Measurements from ENCODE around the gene PNPLA8.
A peak's percentile ranks its signal among the peaks of the same experiment; 100 is the strongest.

PNPLA8 gene

DNA sequence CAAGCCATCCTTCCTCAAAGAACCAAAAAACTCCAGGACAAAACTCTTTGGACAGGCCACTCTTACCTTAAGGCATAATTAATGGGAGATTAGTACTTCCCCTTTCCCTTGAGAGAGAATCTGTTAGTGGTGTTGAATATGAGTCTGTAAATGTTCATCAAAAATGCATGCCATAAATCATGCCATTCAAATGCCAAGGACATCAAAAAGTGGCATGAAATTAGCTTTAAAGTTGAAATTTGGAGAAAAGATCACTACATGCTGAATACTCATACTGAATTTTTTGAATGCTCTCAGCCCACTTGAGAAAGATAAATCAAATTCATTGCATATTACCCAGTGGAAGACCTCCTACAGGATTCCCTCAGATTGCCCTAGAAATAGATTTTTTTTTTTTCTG, 76.4 kb downstream of the PNPLA8 start:
- TF ChIP-seq, protein P1, sequence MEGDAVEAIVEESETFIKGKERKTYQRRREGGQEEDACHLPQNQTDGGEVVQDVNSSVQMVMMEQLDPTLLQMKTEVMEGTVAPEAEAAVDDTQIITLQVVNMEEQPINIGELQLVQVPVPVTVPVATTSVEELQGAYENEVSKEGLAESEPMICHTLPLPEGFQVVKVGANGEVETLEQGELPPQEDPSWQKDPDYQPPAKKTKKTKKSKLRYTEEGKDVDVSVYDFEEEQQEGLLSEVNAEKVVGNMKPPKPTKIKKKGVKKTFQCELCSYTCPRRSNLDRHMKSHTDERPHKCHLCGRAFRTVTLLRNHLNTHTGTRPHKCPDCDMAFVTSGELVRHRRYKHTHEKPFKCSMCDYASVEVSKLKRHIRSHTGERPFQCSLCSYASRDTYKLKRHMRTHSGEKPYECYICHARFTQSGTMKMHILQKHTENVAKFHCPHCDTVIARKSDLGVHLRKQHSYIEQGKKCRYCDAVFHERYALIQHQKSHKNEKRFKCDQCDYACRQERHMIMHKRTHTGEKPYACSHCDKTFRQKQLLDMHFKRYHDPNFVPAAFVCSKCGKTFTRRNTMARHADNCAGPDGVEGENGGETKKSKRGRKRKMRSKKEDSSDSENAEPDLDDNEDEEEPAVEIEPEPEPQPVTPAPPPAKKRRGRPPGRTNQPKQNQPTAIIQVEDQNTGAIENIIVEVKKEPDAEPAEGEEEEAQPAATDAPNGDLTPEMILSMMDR (IDR thresholded peaks at IDR 0.05; ENCODE audit: low read depth, low read length) = no peak
- no peaks in the 10 kb centered on the region for H3K27me3 ChIP-seq
- H3K4me3 ChIP-seq (ENCODE audit: low read depth, low read length) = no peak overlapping the region
- no peaks in the 10 kb centered on the region for H3K9me3 ChIP-seq
- H3K4me1 ChIP-seq = peaks cover 22% of the 10 kb centered on the region
- H3K36me3 ChIP-seq = no peaks in the 10 kb centered on the region
- no peak for DNase-seq

DNA sequence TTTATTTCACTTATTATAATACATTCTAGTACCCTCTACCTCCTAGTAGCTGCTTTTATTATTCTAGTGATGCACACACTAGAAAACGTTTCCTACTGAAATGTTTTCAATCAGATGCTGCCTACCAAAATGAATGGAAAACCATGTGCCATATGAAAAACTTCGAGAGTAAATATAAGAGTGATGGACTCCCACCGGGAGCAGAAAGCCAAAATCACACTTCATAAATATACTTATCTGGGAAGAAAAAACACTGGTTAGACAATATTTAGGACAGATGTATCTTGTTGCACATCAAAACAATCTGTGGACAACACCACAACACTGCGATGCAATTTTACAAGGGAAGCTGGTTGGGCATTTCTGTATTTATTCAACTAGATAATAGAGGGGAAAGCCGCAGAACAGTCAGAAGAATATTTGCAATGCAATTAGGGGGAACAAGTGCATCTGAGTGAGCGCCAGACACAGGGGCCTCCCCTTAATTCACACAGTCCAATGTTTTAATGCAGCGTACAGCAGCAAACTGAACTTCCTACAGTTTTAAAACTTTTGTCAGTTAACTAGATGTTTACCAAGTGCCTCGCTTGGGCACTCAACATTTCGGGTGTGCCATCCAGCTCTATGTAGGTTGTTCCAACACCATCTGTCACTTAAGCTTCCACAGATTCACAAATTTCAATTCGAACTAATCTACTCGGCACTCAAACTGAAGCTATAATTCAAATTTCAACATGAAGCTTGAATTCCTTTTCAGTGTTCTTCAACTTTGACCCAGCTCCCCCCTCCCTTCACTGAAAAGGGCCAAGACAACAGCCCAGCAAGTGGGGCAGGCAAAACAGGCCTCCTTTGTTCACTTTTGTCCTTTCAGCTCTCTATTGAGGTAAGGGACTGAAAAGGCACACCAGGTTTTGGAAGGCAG, 77.1 kb downstream of the PNPLA8 start:
- H3K9me3 ChIP-seq = no peaks in the 10 kb centered on the region
- H3K36me3 ChIP-seq = no peaks in the 10 kb centered on the region
- TF ChIP-seq, protein P1 (IDR thresholded peaks at IDR 0.05; ENCODE audit: low read depth, low read length) = no peak
- no peak overlapping the region for H3K4me3 ChIP-seq (ENCODE audit: low read depth, low read length)
- no peaks in the 10 kb centered on the region for H3K27me3 ChIP-seq
- H3K4me1 ChIP-seq = peaks cover 25% of the 10 kb centered on the region
- no peak for DNase-seq

DNA sequence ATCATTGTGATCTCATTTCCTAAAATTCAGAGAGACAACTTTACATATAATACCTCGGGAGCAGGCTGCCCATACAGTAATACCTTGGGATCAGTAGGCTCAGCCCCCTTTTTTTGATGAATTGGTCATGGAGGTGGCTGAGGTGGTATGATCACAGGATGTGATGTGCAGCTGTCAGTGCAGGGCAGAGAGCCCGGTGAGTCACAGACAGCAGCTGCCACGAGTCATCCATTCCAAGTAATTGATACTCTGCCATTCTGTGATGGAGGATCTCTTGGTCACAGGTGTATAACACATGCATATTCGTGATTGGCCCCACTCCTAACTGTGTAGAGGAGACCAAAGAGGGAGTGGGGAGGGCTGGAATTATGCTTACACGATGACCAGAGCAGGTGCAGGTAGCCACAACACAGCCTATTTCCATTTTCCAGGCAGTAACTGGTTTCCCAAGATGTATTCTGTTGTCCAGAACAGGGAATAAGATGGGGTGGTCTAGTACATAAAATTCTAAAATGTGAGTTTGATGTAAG, 83.8 kb downstream of the PNPLA8 start:
- Histone ChIP-seq H3K4me3 (ENCODE audit: low read depth, low read length) (no peak overlapping the region), H3K27me3 (no peaks in the 10 kb centered on the region), H3K9me3 (no peaks in the 10 kb centered on the region), H3K4me1 (peaks cover 36% of the 10 kb centered on the region), H3K36me3 (peaks cover under 1% of the 10 kb centered on the region; the same call in 1 of the 2 replicates)
- TF ChIP-seq, protein P1 (IDR thresholded peaks at IDR 0.05; ENCODE audit: low read depth, low read length) = no peak
- DNase-seq = peak; percentile 69

DNA sequence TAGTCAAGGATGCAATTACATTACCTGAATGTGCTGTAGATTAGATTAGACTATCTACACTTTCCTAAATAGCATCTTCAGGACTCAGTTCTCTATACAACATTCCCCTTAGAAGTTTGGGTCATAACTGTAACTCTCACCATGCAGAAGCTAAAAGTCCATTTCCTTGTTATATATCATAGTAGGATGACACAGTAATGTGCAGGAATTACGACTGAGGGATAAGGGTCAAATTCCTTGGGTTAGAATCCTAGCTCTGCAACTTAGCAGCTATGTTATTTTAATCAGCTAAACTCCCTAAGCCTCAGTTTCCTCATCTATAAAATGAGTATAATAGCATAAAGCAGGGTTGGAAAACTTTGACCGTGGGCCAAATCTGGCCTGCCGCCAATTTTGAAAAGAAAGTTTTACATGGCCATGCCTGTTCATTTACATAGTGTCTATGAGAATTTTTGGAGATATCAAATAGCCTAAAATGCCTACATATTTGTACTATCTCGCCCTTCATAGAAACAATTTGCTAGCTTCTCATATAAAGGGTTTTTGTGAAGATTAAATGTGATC, 84.5 kb downstream of the PNPLA8 start:
- no peak for DNase-seq
- H3K4me1 ChIP-seq = peaks cover 36% of the 10 kb centered on the region

DNA sequence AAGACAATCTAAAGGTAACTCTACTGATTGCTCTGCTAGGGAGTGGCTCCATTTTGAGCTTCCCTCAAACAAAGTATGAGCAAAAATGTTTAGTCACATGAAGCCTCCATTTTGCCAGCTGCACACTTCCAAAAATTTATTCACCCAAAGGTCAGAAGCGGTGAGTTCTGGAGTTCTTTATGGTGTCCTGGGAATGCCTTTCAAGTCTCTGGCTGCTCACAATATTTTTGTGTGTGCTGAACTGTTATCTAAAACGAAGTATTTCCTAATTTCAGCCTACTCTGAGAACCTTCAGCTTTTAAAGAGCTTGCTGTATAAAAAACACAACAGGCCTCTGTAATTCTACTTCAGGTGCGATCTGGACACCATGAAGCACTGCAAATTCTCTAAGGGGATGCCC, 85.3 kb downstream of the PNPLA8 start:
- H3K4me3 ChIP-seq (ENCODE audit: low read depth, low read length) = no peak overlapping the region
- no peak for DNase-seq
- H3K27me3 ChIP-seq = no peaks in the 10 kb centered on the region
- peaks cover 34% of the 10 kb centered on the region for H3K4me1 ChIP-seq
- TF ChIP-seq, protein P1 (IDR thresholded peaks at IDR 0.05; ENCODE audit: low read depth, low read length) = no peak
- H3K9me3 ChIP-seq = no peaks in the 10 kb centered on the region; the same call in 1 of the 2 replicates
- H3K36me3 ChIP-seq = peaks cover 6% of the 10 kb centered on the region; the same call in 1 of the 2 replicates

More for the DNA sequence above, 84.5 kb downstream of the PNPLA8 start:
- TF ChIP-seq, protein P1 (IDR thresholded peaks at IDR 0.05; ENCODE audit: low read depth, low read length) = no peak
- no peaks in the 10 kb centered on the region; the same call in 1 of the 2 replicates for H3K9me3 ChIP-seq
- peaks cover 6% of the 10 kb centered on the region; the same call in 1 of the 2 replicates for H3K36me3 ChIP-seq
- no peaks in the 10 kb centered on the region for H3K27me3 ChIP-seq
- no peak overlapping the region for H3K4me3 ChIP-seq (ENCODE audit: low read depth, low read length)

All from BE2C (cell line).